Measurements from ENCODE around the gene PSMD4. TPM values are rescaled to one million over a fixed set of nuclear protein-coding genes. Genes with fewer than 3 reads are reported as not detected.

Gene PSMD4
- total RNA-seq, 4 donors from 2014 or later = 157 to 195 (median 176) TPM

GRCh38 chr1:151246786-151247185, 7.7 kb upstream of the PSMD4 start:
- TF ChIP-seq EP300 (IDR thresholded peaks at IDR 0.05) = no peak
- TF ChIP-seq POLR2A (IDR thresholded peaks at IDR 0.05; ENCODE audit: low read depth) = no peak
- no peak for TF ChIP-seq POLR2AphosphoS5 (IDR thresholded peaks at IDR 0.05)
- TF ChIP-seq CTCF (IDR thresholded peaks at IDR 0.05) = no peak
- intact Hi-C loops (cut with DNase I) = no loop called here
- Histone ChIP-seq H3K27ac (replicated peaks in 1 of 4) (peak overlapping the region in 1 of 4 donors; percentile 7), H3K4me1 (peaks cover 0 to 14% (median 8%) of the 10 kb centered on the region in 4 donors), H3K36me3 (peaks cover 47 to 91% (median 78%) of the 10 kb centered on the region in 4 donors), H3K27me3 (no peaks in the 10 kb centered on the region), H3K4me3 (no peak overlapping the region), H3K9me3 (no peaks in the 10 kb centered on the region)
- DNase-seq (ENCODE audit: extremely low spot score) = no peak
- WGBS = 85% methylated on average over 2 of the region's 2 CpGs

DNA sequence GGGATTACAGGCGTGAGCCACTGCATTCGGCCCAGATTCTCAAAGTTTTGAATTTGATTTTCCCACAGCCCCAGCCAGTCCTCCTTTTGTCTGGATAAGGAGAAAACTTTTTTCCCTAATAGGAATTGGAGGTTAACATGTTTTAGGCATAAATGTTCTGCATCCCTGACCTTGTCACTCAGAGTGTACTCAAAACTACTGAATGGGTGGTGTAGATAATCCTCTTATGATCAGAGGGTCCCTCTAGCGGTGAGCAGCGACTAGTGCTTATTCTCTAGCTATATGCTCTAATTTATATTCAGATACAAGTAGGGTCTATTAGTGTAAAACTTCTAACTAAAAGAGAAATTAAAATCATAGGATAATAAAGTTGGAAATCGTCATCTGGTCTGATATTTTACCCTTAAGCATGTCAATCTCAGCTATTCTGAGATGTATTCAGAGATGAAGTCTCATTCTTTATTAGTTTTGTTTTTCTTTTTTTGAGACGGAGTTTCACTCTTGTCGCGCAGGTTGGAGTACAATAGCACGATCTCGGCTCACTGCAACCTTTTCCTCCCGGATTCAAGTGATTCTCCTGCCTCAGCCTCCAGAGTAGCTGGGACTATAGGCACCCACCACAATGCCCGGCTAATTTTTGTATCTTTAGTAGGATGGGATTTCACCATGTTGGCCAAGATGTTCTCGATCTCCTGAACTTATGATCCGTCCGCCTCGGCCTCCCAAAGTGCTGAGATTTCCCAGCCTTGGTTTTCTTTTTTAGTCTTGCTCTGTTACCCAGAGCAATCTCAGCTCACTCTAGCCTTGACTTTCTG, 2.7 kb upstream of the PSMD4 start:
- Histone ChIP-seq H3K36me3 (peaks cover 22 to 40% (median 29%) of the 10 kb centered on the region in 4 donors), H3K27ac (replicated peaks in 1 of 4) (no peak overlapping the region)

DNA sequence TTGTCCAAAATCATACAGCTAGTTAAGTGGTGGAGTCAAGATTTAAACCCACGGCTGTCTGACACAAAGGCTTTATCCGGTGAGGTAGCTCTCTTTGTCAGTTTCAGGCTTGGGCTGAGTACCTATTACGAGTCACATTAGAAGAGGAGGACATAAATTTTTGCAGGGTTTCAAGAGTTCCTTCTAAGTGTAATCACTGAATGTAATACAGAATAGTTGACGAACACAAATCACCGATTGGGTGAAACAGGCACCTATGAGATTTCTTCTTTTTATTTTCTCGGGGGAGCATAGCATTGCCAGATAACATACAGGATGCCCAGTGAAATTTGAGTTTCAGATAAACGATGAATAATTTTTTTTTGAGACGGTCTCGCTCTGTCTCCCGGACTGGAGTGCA, 847 bp downstream of the PSMD4 start:
- DNase-seq (ENCODE audit: extremely low spot score) = no peak
- 43% methylated on average over 10 of the region's 10 CpGs for WGBS
- Histone ChIP-seq H3K4me1 (peaks cover 14 to 43% (median 35%) of the 10 kb centered on the region in 4 donors), H3K9me3 (no peaks in the 10 kb centered on the region), H3K27me3 (no peaks in the 10 kb centered on the region), H3K27ac (replicated peaks in 1 of 4) (peak overlapping the region; percentile 86 to 91 (median 90)), H3K36me3 (peaks cover 0 to 10% (median 0%) of the 10 kb centered on the region in 4 donors), H3K4me3 (peak overlapping the region; percentile 84 to 100 (median 90))
- intact Hi-C loops (cut with DNase I) = no loop called here
- TF ChIP-seq POLR2A (IDR thresholded peaks at IDR 0.05; ENCODE audit: low read depth) (no peak), CTCF (IDR thresholded peaks at IDR 0.05) (no peak), EP300 (IDR thresholded peaks at IDR 0.05) (no peak), POLR2AphosphoS5 (IDR thresholded peaks at IDR 0.05) (no peak)

More for the DNA sequence above, 2.7 kb upstream of the PSMD4 start:
- WGBS = 67% methylated on average over 16 of the region's 16 CpGs
- DNase-seq (ENCODE audit: extremely low spot score) = no peak
- no peak overlapping the region for H3K4me3 ChIP-seq
- H3K27me3 ChIP-seq = no peaks in the 10 kb centered on the region
- no peak for TF ChIP-seq POLR2AphosphoS5 (IDR thresholded peaks at IDR 0.05)
- TF ChIP-seq CTCF (IDR thresholded peaks at IDR 0.05) = peak; percentile 82 to 88 (median 86)
- no peak for TF ChIP-seq EP300 (IDR thresholded peaks at IDR 0.05)
- TF ChIP-seq POLR2A (IDR thresholded peaks at IDR 0.05; ENCODE audit: low read depth) = no peak
- H3K9me3 ChIP-seq = no peaks in the 10 kb centered on the region
- intact Hi-C loops (cut with DNase I) = loop anchor here (2.0 kb wide), 1 partner anchor 55 kb away; no protein-coding TSS in a partner anchor
- peaks cover 14 to 27% (median 21%) of the 10 kb centered on the region in 4 donors for H3K4me1 ChIP-seq

DNA sequence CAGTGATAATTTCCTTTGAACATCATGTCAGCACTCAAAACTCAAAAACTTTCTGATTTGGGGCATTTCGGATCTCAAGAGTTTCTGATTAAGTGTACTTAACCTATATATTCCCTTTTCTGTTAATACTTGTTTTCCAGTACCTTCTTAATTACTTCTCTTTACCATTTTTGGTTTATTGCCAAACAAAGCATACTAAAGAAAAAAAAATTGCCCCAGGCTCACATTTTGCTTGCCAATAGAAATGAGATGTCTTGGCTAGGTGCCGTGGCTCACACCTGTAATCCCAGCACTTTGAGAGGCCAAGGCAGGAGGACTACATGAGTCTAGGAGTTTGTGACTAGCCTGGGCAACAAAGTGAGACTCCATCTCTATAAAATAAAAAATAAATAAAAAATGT, 4.8 kb downstream of the PSMD4 start:
- DNase-seq (ENCODE audit: extremely low spot score) = no peak
- Histone ChIP-seq H3K4me1 (peaks cover 10 to 47% (median 30%) of the 10 kb centered on the region in 4 donors), H3K36me3 (peaks cover 13 to 31% (median 25%) of the 10 kb centered on the region in 4 donors), H3K27ac (replicated peaks in 1 of 4) (no peak overlapping the region), H3K4me3 (no peak overlapping the region), H3K27me3 (no peaks in the 10 kb centered on the region), H3K9me3 (no peaks in the 10 kb centered on the region)
- WGBS = 81% methylated on average over 2 of the region's 2 CpGs
- no peak for TF ChIP-seq CTCF (IDR thresholded peaks at IDR 0.05)
- no peak for TF ChIP-seq EP300 (IDR thresholded peaks at IDR 0.05)
- TF ChIP-seq POLR2A (IDR thresholded peaks at IDR 0.05; ENCODE audit: low read depth) = no peak
- no peak for TF ChIP-seq POLR2AphosphoS5 (IDR thresholded peaks at IDR 0.05)
- intact Hi-C loops (cut with DNase I) = no loop called here
